ENCODE data around the gene SLC6A14. TPM values are rescaled to one million over a fixed set of nuclear protein-coding genes. Genes with fewer than 3 reads are reported as not detected.

The SLC6A14 gene
- total and polyA plus RNA-seq, 2 donors from 2014 or later = not detected

DNA sequence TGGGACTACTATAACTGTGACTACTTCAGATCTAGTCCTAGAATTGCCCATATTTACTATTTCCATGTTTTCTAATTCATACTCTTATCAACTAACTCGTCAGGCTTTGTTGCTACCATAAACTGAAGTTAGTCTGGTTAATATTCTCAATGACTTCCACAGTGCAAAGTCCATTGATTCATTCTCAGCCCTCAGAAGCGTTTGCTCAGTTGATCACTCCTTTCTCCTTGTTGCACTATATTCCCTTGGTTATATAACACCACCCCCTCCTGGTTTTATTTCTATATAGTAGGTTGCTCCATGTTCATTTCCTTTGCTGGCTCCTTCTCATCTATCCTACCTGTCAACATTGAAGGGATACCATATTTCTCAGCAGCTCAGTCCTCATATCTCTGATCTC lies 27.2 kb upstream of the SLC6A14 start:
- no peak overlapping the region for H3K9ac ChIP-seq (ENCODE audit: low read length in 3 of 3)
- TF ChIP-seq, protein P1, sequence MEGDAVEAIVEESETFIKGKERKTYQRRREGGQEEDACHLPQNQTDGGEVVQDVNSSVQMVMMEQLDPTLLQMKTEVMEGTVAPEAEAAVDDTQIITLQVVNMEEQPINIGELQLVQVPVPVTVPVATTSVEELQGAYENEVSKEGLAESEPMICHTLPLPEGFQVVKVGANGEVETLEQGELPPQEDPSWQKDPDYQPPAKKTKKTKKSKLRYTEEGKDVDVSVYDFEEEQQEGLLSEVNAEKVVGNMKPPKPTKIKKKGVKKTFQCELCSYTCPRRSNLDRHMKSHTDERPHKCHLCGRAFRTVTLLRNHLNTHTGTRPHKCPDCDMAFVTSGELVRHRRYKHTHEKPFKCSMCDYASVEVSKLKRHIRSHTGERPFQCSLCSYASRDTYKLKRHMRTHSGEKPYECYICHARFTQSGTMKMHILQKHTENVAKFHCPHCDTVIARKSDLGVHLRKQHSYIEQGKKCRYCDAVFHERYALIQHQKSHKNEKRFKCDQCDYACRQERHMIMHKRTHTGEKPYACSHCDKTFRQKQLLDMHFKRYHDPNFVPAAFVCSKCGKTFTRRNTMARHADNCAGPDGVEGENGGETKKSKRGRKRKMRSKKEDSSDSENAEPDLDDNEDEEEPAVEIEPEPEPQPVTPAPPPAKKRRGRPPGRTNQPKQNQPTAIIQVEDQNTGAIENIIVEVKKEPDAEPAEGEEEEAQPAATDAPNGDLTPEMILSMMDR (IDR thresholded peaks at IDR 0.05; ENCODE audit: borderline replicate concordance, extremely low read depth, insufficient read depth) = no peak
- no peaks in the 10 kb centered on the region for H3K27me3 ChIP-seq (ENCODE audit: control insufficient read depth, insufficient read depth, low read length)
- intact Hi-C loops (cut with DNase I) = no loop called here
- no peaks in the 10 kb centered on the region for H3K9me3 ChIP-seq (ENCODE audit: control insufficient read depth in 2 of 3, insufficient read depth in 1 of 3, low read length in 3 of 3)
- FAIRE-seq (no peak), DNase-seq (no peak)
- no peaks in the 10 kb centered on the region for H3K4me1 ChIP-seq (ENCODE audit: control insufficient read depth in 2 of 3, insufficient read depth in 2 of 3, low read depth in 1 of 3, low read length in 3 of 3)
- no peak overlapping the region for H3K4me3 ChIP-seq (ENCODE audit: low read length in 3 of 3)
- no peaks in the 10 kb centered on the region for H3K36me3 ChIP-seq (ENCODE audit: control insufficient read depth in 2 of 3, insufficient read depth in 3 of 3, low read length in 3 of 3)
- no peak overlapping the region for H3K27ac ChIP-seq (ENCODE audit: low read depth in 2 of 2, low read length in 2 of 2)

DNA sequence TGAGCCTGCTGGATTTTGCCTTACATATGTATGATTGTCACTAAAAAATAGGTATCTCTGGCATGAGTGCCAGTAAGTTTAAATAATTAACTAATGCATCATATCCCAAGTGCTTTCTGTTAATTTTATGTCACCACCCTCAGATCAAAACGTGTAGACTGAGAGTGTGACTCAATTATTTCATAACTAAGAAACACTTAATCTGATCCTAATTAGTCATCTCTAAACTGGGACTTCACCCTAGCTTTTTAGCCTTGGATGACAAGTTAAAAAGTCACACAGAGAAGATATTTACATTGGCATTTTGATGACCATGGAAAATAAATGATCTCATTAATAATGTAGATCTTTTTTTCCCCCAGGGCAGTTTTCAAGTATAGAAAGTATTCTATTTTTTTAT lies 23.1 kb upstream of the SLC6A14 start:
- no peaks in the 10 kb centered on the region for H3K36me3 ChIP-seq (ENCODE audit: control insufficient read depth in 2 of 3, insufficient read depth in 3 of 3, low read length in 3 of 3)
- TF ChIP-seq, protein P1 (IDR thresholded peaks at IDR 0.05; ENCODE audit: borderline replicate concordance, extremely low read depth, insufficient read depth) = no peak
- no peak for FAIRE-seq
- no peak overlapping the region for H3K9ac ChIP-seq (ENCODE audit: low read length in 3 of 3)
- H3K27ac ChIP-seq (ENCODE audit: low read depth in 2 of 2, low read length in 2 of 2) = no peak overlapping the region
- no peak for DNase-seq
- H3K9me3 ChIP-seq (ENCODE audit: control insufficient read depth in 2 of 3, insufficient read depth in 1 of 3, low read length in 3 of 3) = no peaks in the 10 kb centered on the region
- intact Hi-C loops (cut with DNase I) = no loop called here
- no peak overlapping the region for H3K4me3 ChIP-seq (ENCODE audit: low read length in 3 of 3)
- H3K4me1 ChIP-seq (ENCODE audit: control insufficient read depth in 2 of 3, insufficient read depth in 2 of 3, low read depth in 1 of 3, low read length in 3 of 3) = no peaks in the 10 kb centered on the region
- no peaks in the 10 kb centered on the region for H3K27me3 ChIP-seq (ENCODE audit: control insufficient read depth, insufficient read depth, low read length)

DNA sequence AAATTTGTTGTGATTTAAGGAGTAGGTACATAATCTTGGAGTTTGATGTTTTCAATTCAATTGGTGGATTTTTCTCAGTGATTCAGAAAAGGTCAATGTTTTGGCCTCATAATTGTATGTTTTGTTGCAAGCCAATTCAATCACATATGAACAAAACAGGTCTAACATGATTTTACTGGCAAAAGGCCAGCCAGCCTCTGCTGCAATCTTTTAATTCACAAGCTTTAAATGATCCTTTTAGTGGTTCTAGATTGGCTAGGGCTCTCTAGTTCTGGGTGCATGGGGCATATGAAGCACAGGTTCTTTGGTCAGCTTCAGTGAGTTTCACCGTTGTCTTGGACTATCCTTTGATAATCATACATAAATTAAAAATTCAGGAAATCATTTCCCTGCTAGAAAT lies 19.2 kb upstream of the SLC6A14 start:
- Histone ChIP-seq H3K9me3 (ENCODE audit: control insufficient read depth in 2 of 3, insufficient read depth in 1 of 3, low read length in 3 of 3) (no peaks in the 10 kb centered on the region), H3K4me1 (ENCODE audit: control insufficient read depth in 2 of 3, insufficient read depth in 2 of 3, low read depth in 1 of 3, low read length in 3 of 3) (no peaks in the 10 kb centered on the region), H3K4me3 (ENCODE audit: low read length in 3 of 3) (no peak overlapping the region), H3K36me3 (ENCODE audit: control insufficient read depth in 2 of 3, insufficient read depth in 3 of 3, low read length in 3 of 3) (no peaks in the 10 kb centered on the region), H3K27ac (ENCODE audit: low read depth in 2 of 2, low read length in 2 of 2) (no peak overlapping the region), H3K9ac (ENCODE audit: low read length in 3 of 3) (no peak overlapping the region), H3K27me3 (ENCODE audit: control insufficient read depth, insufficient read depth, low read length) (no peaks in the 10 kb centered on the region)
- intact Hi-C loops (cut with DNase I) = no loop called here
- TF ChIP-seq, protein P1 (IDR thresholded peaks at IDR 0.05; ENCODE audit: borderline replicate concordance, extremely low read depth, insufficient read depth) = no peak
- DNase-seq (peak in 2 of 5 donors; percentile 7 to 9), FAIRE-seq (no peak)

DNA sequence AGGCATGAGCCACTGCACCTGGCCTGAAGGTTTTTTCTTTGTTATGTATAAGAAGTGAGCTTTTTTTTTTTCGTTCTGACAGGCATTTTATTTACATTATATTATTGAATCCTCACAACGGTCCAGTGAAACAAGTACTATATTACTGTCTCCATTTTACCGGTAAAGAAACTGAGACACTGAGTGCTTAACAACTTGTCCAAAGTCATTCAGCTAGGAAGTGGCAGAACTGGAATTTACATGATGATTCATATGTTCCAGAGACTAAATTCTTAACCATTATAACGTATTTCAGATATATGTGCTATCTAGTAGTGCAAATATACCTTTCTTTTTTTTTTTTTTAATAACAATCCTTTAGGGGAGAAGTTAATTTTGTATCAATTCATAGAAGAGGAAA lies 18.4 kb upstream of the SLC6A14 start:
- Histone ChIP-seq H3K27ac (ENCODE audit: low read depth in 2 of 2, low read length in 2 of 2) (no peak overlapping the region), H3K9me3 (ENCODE audit: control insufficient read depth in 2 of 3, insufficient read depth in 1 of 3, low read length in 3 of 3) (no peaks in the 10 kb centered on the region), H3K36me3 (ENCODE audit: control insufficient read depth in 2 of 3, insufficient read depth in 3 of 3, low read length in 3 of 3) (no peaks in the 10 kb centered on the region), H3K27me3 (ENCODE audit: control insufficient read depth, insufficient read depth, low read length) (no peaks in the 10 kb centered on the region), H3K4me3 (ENCODE audit: low read length in 3 of 3) (no peak overlapping the region), H3K4me1 (ENCODE audit: control insufficient read depth in 2 of 3, insufficient read depth in 2 of 3, low read depth in 1 of 3, low read length in 3 of 3) (no peaks in the 10 kb centered on the region), H3K9ac (ENCODE audit: low read length in 3 of 3) (no peak overlapping the region)
- TF ChIP-seq, protein P1 (IDR thresholded peaks at IDR 0.05; ENCODE audit: borderline replicate concordance, extremely low read depth, insufficient read depth) = no peak
- DNase-seq = no peak
- intact Hi-C loops (cut with DNase I) = no loop called here
- FAIRE-seq = no peak

Measured in kidney (tissue), 14 donors.